ENCODE results near the gene FMN1. TPM values are rescaled to one million over a fixed set of nuclear protein-coding genes. Genes with fewer than 3 reads are reported as not detected.

The FMN1 gene
- total and polyA plus RNA-seq, 2 of the 13 experiments (the other 11 are each of a cell fraction or from before 2014, with no cell fraction given): 0.20 to 0.60 TPM

DNA sequence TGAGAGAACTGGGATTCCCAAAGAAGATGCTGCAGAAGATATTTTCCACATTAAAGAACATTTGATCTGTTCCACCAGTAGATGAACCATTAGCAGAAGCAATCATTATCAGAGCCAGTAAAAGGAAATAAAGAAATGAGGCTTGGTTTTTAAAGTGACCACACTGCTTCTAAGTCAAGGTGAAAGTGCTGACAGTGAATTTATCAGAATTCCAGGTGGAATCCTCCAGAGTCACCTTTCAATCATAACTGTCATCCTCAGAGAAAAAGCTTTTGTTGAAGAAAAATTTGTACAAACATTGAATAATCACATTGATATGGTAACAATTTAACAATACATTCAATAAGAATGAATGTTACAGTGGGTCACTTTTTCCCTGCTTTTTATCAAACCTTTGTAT is 376.9 kb downstream of the FMN1 start:
- Histone ChIP-seq H3K4me1 (ENCODE audit: insufficient read depth, low read length) (no peaks in the 10 kb centered on the region), H3K4me2 (ENCODE audit: low read depth, low read length) (no peak overlapping the region), H3K4me3 (replicated peaks in 1 of 3; ENCODE audit: insufficient read depth in 1 of 3, low read depth in 2 of 3, low read length in 3 of 3) (no peak overlapping the region), H3K9me3 (ENCODE audit: low read length) (no peaks in the 10 kb centered on the region), H3K36me3 (replicated peaks in 1 of 2; ENCODE audit: control insufficient read depth in 1 of 2, insufficient read depth in 2 of 2, low read length in 2 of 2) (no peaks in the 10 kb centered on the region), H3K79me2 (ENCODE audit: insufficient read depth, low read length) (no peaks in the 10 kb centered on the region), H2AFZ (ENCODE audit: low read length) (no peak overlapping the region), H3K9ac (ENCODE audit: insufficient read depth, low read depth, low read length) (no peak overlapping the region), H4K20me1 (ENCODE audit: insufficient read depth, low read length) (no peaks in the 10 kb centered on the region), H3K27me3 (ENCODE audit: control insufficient read depth in 1 of 2, insufficient read depth in 2 of 2, low read length in 2 of 2) (no peaks in the 10 kb centered on the region), H3K27ac (ENCODE audit: extremely low read length, insufficient read depth, low read length) (no peak overlapping the region)
- no peak for DNase-seq (ENCODE audit: low spot score)
- TF ChIP-seq, protein P1, sequence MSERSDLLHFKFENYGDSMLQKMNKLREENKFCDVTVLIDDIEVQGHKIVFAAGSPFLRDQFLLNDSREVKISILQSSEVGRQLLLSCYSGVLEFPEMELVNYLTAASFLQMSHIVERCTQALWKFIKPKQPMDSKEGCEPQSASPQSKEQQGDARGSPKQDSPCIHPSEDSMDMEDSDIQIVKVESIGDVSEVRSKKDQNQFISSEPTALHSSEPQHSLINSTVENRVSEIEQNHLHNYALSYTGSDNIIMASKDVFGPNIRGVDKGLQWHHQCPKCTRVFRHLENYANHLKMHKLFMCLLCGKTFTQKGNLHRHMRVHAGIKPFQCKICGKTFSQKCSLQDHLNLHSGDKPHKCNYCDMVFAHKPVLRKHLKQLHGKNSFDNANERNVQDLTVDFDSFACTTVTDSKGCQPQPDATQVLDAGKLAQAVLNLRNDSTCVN (CRISPR knock-in tag; IDR thresholded peaks at IDR 0.05; ENCODE audit: borderline replicate concordance): no peak
- peak; percentile 38 to 83; a peak in 3 of 4 replicates for TF ChIP-seq MAFK (conservative IDR thresholded peaks at IDR 0.05 in 1 of 2, IDR thresholded peaks at IDR 0.05 in 1 of 2; ENCODE audit: low read length in 2 of 2)
- TF ChIP-seq MAFF (IDR thresholded peaks at IDR 0.05; ENCODE audit: low read depth, low read length): peak; percentile 72
- intact Hi-C loops (cut with micrococcal nuclease; ENCODE audit: unreplicated experiment) (no loop called here), in situ Hi-C loops (cut with HindIII; ENCODE audit: extremely low pct_ligation_motif_present, low pct_unique_long_range_greater_than_20kb) (no loop called here)
- POLR2A ChIA-PET: no interaction called here
- ATAC-seq: no peak
- CTCF ChIA-PET (ENCODE audit: low intra/inter-chr PET ratio, low total read pairs): no interaction called here
- no peak for FAIRE-seq
- BruUV-seq (replicated peaks): no TSS peak

DNA sequence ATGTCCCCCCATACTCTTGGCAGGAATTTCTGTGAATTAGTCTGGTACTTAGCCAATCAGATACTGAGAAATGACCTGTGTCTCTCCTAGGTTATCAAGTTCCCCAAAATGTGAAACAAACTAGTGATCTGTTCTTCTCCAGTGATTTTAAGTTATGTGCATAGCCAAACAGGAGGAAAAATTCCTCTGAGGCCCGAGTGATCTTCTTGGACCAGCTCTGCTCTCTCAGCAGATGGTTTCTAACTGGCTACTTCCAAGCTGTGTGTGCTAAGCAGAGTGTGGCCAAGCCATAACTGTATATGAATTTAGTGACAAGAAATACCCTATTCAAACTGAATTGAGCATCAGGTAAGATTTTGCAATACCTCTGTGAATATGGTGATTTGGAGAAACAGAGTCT is 387.2 kb downstream of the FMN1 start:
- ATAC-seq: no peak
- 8% methylated on average over 1 of the region's 1 CpG for WGBS (ENCODE audit: low lambda C conversion rate)
- TF ChIP-seq EED (CRISPR knock-in tag; IDR thresholded peaks at IDR 0.05): no peak
- TF ChIP-seq ZNF30 (CRISPR knock-in tag; IDR thresholded peaks at IDR 0.05): no peak
- TF ChIP-seq, protein P2, sequence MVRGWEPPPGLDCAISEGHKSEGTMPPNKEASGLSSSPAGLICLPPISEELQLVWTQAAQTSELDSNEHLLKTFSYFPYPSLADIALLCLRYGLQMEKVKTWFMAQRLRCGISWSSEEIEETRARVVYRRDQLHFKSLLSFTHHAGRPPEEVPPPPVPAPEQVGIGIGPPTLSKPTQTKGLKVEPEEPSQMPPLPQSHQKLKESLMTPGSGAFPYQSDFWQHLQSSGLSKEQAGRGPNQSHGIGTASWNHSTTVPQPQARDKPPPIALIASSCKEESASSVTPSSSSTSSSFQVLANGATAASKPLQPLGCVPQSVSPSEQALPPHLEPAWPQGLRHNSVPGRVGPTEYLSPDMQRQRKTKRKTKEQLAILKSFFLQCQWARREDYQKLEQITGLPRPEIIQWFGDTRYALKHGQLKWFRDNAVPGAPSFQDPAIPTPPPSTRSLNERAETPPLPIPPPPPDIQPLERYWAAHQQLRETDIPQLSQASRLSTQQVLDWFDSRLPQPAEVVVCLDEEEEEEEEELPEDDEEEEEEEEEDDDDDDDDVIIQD (CRISPR knock-in tag; IDR thresholded peaks at IDR 0.05; ENCODE audit: low read depth): no peak
- TF ChIP-seq, protein P3, sequence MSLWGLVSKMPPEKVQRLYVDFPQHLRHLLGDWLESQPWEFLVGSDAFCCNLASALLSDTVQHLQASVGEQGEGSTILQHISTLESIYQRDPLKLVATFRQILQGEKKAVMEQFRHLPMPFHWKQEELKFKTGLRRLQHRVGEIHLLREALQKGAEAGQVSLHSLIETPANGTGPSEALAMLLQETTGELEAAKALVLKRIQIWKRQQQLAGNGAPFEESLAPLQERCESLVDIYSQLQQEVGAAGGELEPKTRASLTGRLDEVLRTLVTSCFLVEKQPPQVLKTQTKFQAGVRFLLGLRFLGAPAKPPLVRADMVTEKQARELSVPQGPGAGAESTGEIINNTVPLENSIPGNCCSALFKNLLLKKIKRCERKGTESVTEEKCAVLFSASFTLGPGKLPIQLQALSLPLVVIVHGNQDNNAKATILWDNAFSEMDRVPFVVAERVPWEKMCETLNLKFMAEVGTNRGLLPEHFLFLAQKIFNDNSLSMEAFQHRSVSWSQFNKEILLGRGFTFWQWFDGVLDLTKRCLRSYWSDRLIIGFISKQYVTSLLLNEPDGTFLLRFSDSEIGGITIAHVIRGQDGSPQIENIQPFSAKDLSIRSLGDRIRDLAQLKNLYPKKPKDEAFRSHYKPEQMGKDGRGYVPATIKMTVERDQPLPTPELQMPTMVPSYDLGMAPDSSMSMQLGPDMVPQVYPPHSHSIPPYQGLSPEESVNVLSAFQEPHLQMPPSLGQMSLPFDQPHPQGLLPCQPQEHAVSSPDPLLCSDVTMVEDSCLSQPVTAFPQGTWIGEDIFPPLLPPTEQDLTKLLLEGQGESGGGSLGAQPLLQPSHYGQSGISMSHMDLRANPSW (CRISPR knock-in tag; IDR thresholded peaks at IDR 0.05; ENCODE audit: borderline replicate concordance): no peak
- TF ChIP-seq, protein P4, sequence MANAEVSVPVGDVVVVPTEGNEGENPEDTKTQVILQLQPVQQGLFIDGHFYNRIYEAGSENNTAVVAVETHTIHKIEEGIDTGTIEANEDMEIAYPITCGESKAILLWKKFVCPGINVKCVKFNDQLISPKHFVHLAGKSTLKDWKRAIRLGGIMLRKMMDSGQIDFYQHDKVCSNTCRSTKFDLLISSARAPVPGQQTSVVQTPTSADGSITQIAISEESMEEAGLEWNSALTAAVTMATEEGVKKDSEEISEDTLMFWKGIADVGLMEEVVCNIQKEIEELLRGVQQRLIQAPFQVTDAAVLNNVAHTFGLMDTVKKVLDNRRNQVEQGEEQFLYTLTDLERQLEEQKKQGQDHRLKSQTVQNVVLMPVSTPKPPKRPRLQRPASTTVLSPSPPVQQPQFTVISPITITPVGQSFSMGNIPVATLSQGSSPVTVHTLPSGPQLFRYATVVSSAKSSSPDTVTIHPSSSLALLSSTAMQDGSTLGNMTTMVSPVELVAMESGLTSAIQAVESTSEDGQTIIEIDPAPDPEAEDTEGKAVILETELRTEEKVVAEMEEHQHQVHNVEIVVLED (CRISPR knock-in tag; IDR thresholded peaks at IDR 0.05; ENCODE audit: borderline replicate concordance): no peak
- TF ChIP-seq ZNF253 (CRISPR knock-in tag; IDR thresholded peaks at IDR 0.05; ENCODE audit: borderline replicate concordance): no peak
- no peaks in the 10 kb centered on the region for H4K20me1 ChIP-seq (ENCODE audit: insufficient read depth, low read length)
- no peaks in the 10 kb centered on the region for H3K27me3 ChIP-seq (ENCODE audit: control insufficient read depth in 1 of 2, insufficient read depth in 2 of 2, low read length in 2 of 2)
- no peaks in the 10 kb centered on the region for H3K9me3 ChIP-seq (ENCODE audit: low read length)
- no peak for DNase-seq (ENCODE audit: low spot score)
- H3K4me1 ChIP-seq (ENCODE audit: insufficient read depth, low read length): peaks cover 24% of the 10 kb centered on the region
- intact Hi-C loops (cut with micrococcal nuclease; ENCODE audit: unreplicated experiment): no loop called here
- ChIA-PET CTCF (ENCODE audit: low intra/inter-chr PET ratio, low total read pairs) (no interaction called here), POLR2A (interaction anchor here (0.7 kb wide), 1 partner anchor 12 kb away, joined by 3 read pairs; no protein-coding TSS in a partner anchor)
- H3K36me3 ChIP-seq (replicated peaks in 1 of 2; ENCODE audit: control insufficient read depth in 1 of 2, insufficient read depth in 2 of 2, low read length in 2 of 2): no peaks in the 10 kb centered on the region
- FAIRE-seq: no peak
- no peak overlapping the region for H3K27ac ChIP-seq (ENCODE audit: extremely low read length, insufficient read depth, low read length)
- H3K4me2 ChIP-seq (ENCODE audit: low read depth, low read length): no peak overlapping the region
- H3K4me3 ChIP-seq (replicated peaks in 1 of 3; ENCODE audit: insufficient read depth in 1 of 3, low read depth in 2 of 3, low read length in 3 of 3): no peak overlapping the region
- no peak overlapping the region for H2AFZ ChIP-seq (ENCODE audit: low read length)
- H3K79me2 ChIP-seq (ENCODE audit: insufficient read depth, low read length): no peaks in the 10 kb centered on the region
- BruUV-seq (replicated peaks): no TSS peak
- in situ Hi-C loops (cut with HindIII; ENCODE audit: extremely low pct_ligation_motif_present, low pct_unique_long_range_greater_than_20kb): no loop called here
- H3K9ac ChIP-seq (ENCODE audit: insufficient read depth, low read depth, low read length): no peak overlapping the region

Measured in HepG2 (cell line).